ENCODE data around the gene TMC1.

GRCh38 chr9:72597601-72598000 is 76.2 kb downstream of the TMC1 start:
- TF ChIP-seq, protein P1, sequence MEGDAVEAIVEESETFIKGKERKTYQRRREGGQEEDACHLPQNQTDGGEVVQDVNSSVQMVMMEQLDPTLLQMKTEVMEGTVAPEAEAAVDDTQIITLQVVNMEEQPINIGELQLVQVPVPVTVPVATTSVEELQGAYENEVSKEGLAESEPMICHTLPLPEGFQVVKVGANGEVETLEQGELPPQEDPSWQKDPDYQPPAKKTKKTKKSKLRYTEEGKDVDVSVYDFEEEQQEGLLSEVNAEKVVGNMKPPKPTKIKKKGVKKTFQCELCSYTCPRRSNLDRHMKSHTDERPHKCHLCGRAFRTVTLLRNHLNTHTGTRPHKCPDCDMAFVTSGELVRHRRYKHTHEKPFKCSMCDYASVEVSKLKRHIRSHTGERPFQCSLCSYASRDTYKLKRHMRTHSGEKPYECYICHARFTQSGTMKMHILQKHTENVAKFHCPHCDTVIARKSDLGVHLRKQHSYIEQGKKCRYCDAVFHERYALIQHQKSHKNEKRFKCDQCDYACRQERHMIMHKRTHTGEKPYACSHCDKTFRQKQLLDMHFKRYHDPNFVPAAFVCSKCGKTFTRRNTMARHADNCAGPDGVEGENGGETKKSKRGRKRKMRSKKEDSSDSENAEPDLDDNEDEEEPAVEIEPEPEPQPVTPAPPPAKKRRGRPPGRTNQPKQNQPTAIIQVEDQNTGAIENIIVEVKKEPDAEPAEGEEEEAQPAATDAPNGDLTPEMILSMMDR (IDR thresholded peaks at IDR 0.05): no peak
- no peak for TF ChIP-seq POLR2AphosphoS5 (IDR thresholded peaks at IDR 0.05)
- TF ChIP-seq POLR2A (IDR thresholded peaks at IDR 0.05): no peak

All from suprapubic skin (tissue), 4 donors.